IPS DF 4.7 (cell line): Measurements from ENCODE around the gene ARHGEF18.
"Not testable (repeated sequence)": the region's sequence is repeated elsewhere in the genome, so short reads cannot be mapped to it uniquely, and the experiment has no call there.

Source experiments
- DNase-seq: peaks from one replicate; pipeline ENCODE4 v3.0.0-alpha.2; 2013; ENCODE audit warnings: low spot score; ENCODE audit errors: extremely low read depth

ARHGEF18 gene

GRCh38 chr19:7346997-7347396, 1.7 kb upstream of the ARHGEF18 start:
- not testable (repeated sequence) for DNase-seq

GRCh38 chr19:7349231-7349591, 474 bp downstream of the ARHGEF18 start:
- DNase-seq, result no peak

- DNase-seq, result no peak
Observed at GRCh38 chr19:7349961-7350711, 1.4 kb downstream of the ARHGEF18 start.

- DNase-seq, result no peak
Observed at GRCh38 chr19:7351861-7352260, 3.1 kb downstream of the ARHGEF18 start.

- no peak for DNase-seq
Observed at GRCh38 chr19:7355151-7355820, 6.5 kb downstream of the ARHGEF18 start.

- no peak for DNase-seq
Observed at GRCh38 chr19:7355871-7356270, 7.1 kb downstream of the ARHGEF18 start.

GRCh38 chr19:7356899-7357627, 8.3 kb downstream of the ARHGEF18 start:
- DNase-seq, result no peak

GRCh38 chr19:7358102-7358597, 9.4 kb downstream of the ARHGEF18 start:
- DNase-seq, result no peak

GRCh38 chr19:7360393-7360984, 11.8 kb downstream of the ARHGEF18 start:
- no peak for DNase-seq

- no peak for DNase-seq
Observed at GRCh38 chr19:7363225-7363624, 14.5 kb downstream of the ARHGEF18 start.

GRCh38 chr19:7366701-7367420, 18.1 kb downstream of the ARHGEF18 start:
- no peak for DNase-seq

GRCh38 chr19:7368456-7368855, 19.7 kb downstream of the ARHGEF18 start:
- DNase-seq, result no peak

GRCh38 chr19:7368866-7369265, 20.1 kb downstream of the ARHGEF18 start:
- not testable (repeated sequence) for DNase-seq

- no peak for DNase-seq
Observed at GRCh38 chr19:7370546-7370945, 21.8 kb downstream of the ARHGEF18 start.

GRCh38 chr19:7371001-7371400, 22.3 kb downstream of the ARHGEF18 start:
- no peak for DNase-seq

- no peak for DNase-seq
Observed at GRCh38 chr19:7372810-7373209, 24.1 kb downstream of the ARHGEF18 start.

- DNase-seq, result no peak
Observed at GRCh38 chr19:7373862-7374261, 25.1 kb downstream of the ARHGEF18 start.

- DNase-seq, result no peak
Observed at GRCh38 chr19:7376151-7376852, 27.6 kb downstream of the ARHGEF18 start.

- DNase-seq, result no peak
Observed at GRCh38 chr19:7377196-7377595, 28.5 kb downstream of the ARHGEF18 start.

- DNase-seq, result no peak
Observed at GRCh38 chr19:7381073-7381390, 32.3 kb downstream of the ARHGEF18 start.

GRCh38 chr19:7382694-7383093, 34.0 kb downstream of the ARHGEF18 start:
- DNase-seq, result no peak
